ENCODE measurements around the gene TSHR.
"Not testable (repeated sequence)": the region's sequence is repeated elsewhere in the genome, so short reads cannot be mapped to it uniquely, and the experiment has no call there.

Gene TSHR

DNA sequence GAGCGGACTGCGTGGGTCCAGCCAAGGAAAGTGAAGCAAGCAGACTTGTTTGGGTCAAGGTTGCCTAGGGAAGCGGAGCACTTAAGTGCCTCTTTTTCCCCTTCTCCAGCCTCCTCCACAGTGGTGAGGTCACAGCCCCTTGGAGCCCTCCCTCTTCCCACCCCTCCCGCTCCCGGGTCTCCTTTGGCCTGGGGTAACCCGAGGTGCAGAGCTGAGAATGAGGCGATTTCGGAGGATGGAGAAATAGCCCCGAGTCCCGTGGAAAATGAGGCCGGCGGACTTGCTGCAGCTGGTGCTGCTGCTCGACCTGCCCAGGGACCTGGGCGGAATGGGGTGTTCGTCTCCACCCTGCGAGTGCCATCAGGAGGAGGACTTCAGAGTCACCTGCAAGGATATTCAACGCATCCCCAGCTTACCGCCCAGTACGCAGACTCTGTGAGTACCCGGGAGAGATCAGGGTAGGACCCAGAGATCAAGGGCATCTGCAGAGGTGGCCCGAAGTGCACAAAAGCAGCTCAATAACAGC lies at the start of gene TSHR:
TSS of gene TSHR (plus strand) at position 206 of the 526 bp plus-strand sequence. CDS start at position 266, 60 bp downstream.
- no peak for DNase-seq (ENCODE audit: low spot score)

DNA sequence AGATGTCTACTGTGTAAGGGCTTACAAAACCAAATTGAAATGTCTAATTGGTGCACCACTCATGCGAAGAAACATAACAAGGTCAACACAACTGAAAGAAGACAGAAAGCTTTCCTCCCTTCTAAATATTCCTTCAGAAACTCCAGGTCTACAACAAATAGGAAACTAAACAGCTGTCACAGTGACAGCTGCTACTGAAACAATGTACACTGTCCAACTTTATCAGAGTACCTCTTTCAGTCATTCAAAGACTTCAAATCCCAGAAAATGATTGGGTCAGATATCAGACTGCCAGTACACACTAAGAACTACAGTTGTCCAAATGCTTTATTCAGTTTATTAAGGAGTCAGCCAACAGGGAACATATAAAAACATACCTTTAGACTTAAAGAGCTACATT lies 49.1 kb upstream of the TSHR start:
- no peak for DNase-seq (ENCODE audit: low spot score)

DNA sequence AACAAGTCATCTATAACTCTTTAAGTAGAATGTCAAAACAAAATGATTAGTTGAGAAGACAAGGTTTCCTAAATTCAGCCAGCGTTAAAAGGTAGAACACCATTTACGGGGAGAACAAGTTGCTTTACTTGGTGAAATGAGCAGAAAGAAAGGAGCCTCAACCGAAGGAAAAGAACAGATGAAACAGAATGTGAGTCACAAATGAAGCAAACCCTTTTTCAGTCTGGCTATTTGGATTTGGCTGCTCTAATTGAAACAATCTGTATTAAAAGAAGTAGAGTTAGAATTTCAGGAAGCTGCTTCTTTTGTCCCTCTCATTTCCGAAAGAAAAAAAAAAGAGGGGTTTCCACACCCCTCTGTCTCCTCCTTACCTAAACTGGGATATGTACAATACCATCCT lies 48.5 kb upstream of the TSHR start:
- DNase-seq (ENCODE audit: low spot score): no peak

DNA sequence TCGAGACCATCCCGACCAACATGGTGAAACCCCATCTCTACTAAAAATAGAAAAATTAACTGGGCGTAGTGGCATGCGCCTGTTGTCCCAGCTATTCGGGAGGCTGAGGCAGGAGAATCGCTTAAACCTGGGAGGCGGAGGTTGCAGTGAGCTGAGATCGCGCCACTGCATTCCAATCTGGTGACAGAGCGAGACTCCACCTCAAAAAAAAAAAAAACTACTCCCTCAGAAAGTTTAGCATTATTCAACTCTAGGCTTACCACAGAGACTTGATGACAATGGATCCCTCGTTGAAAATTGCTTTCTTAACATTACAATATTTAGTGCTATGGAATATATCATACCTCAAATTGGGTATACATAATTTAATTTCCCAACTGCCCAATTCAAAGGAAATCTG lies 43.4 kb upstream of the TSHR start:
- DNase-seq (ENCODE audit: low spot score): not testable (repeated sequence)

GRCh38 chr14:80919622-80920021 lies 35.8 kb upstream of the TSHR start:
- no peak for DNase-seq (ENCODE audit: low spot score)

DNA sequence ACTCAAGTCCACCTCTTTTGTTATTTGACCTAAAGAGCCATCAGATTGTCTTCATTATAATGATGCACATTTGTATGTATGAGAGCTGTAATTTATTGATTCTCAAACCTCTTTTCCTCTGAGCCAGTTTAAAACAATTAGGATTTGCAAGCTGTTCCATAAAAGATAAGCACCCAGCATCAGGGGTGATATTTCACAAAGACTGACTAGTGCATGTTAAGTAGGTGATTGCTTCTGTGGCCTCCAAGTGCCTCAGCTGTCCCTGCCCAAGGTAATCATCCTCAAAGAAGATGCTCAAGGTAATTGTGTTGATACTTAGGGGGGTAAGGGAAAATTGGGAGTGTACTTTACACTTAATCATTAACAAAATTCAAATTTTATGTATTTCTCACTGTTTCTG lies 32.1 kb upstream of the TSHR start:
- DNase-seq (ENCODE audit: low spot score): no peak

- DNase-seq (ENCODE audit: low spot score): no peak
Observed at GRCh38 chr14:80924365-80925103, 30.9 kb upstream of the TSHR start.

GRCh38 chr14:80926397-80927082 lies 28.9 kb upstream of the TSHR start:
- DNase-seq (ENCODE audit: low spot score): no peak

GRCh38 chr14:80927083-80927989 lies 28.1 kb upstream of the TSHR start:
- no peak for DNase-seq (ENCODE audit: low spot score)

DNA sequence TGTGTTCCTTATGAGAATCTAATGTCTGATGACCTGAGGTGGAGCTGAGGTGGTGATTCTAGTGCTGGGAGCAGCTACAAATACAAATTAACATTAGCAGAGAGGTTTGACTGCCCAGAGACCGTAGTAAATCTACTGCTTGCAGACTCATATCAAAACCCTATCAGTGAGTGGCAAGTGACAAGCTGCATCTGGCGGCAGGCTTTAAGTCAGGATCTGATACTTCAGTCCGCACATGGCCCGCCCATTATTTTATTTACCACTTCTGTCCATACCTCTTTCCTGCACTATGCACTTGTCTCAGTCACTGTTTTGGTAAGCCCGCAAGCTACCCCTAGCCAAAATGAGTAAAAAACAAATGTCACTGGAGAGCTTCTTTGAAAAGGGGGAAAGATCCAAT lies 25.3 kb upstream of the TSHR start:
- DNase-seq (ENCODE audit: low spot score): no peak

DNA sequence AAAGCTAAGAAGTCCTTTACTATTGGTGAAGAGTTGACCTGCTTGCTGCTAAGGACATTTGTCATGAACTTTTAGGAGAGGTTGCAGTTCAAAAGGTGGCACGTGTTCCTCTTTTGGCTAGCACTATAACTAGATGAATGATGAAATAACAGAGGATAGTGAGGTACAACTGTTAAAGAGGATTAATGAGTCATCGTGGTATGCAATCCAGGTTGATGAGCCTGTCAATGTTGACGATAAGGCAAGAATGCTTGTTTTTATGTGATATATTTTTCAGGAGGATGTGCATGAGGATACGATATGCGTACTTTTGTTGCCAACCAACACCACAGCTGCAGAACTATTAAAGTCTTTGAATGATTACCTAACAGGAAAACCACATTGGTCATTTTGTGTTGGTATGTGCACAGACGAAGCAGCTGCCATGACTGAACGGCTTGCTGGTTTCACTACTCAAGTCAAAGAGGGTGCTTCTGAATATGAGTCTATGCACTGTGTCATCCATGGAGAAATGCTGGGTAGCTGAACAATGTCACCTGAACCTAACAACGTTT lies 24.5 kb upstream of the TSHR start:
- no peak for DNase-seq (ENCODE audit: low spot score)

DNA sequence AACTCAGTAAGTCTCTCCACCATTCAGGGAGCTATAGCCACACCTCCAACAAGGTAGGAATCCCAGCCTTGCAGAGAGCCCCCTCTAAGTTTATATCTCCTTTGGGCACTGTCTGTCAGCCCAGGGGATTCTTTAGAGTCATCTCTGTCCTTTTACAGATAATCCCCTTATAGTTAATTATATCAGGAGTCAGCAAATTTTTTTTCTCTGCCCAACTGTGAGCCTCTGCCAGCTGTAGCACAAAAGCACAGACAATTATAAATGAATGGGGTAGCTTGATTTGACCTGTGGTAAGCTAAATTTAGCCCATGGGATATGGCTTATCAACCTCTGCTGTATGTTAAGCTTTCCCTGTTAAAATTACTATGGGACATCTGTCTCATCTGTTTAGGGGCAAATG lies 22.1 kb upstream of the TSHR start:
- DNase-seq (ENCODE audit: low spot score): no peak

GRCh38 chr14:80933686-80934085 lies 21.7 kb upstream of the TSHR start:
- DNase-seq (ENCODE audit: low spot score): no peak

GRCh38 chr14:80940146-80940545 lies 15.3 kb upstream of the TSHR start:
- DNase-seq (ENCODE audit: low spot score): no peak

- DNase-seq (ENCODE audit: low spot score): peak; percentile 99
Observed at GRCh38 chr14:80941241-80942185, 13.9 kb upstream of the TSHR start, which contains the start of gene CEP128. Gene CEP128 (minus strand): TSS chr14:80941738.

DNA sequence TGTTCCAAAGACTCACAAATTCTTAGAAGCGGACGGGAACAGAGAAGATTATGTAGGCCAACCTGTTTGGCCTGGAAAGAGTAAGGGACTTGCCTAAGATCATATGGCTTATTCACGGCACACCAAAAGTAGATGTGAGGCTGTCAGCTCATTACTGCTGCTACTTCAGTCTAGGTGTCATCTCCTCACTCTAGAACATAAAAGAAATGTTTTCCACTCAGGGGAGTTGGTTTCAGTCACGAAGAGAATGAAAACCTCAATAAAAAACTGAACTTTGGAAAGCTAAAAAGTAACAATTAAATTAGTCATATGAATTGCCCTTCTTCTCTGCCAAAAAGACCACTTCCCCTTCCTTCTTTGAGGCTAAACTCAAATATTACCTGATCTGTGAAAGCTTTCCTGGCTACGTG lies 13.2 kb upstream of the TSHR start:
- DNase-seq (ENCODE audit: low spot score): no peak

- no peak for DNase-seq (ENCODE audit: low spot score)
Observed at GRCh38 chr14:80944861-80945617, 10.4 kb upstream of the TSHR start.

GRCh38 chr14:80946187-80946586 lies 9.2 kb upstream of the TSHR start:
- DNase-seq (ENCODE audit: low spot score): no peak

- no peak for DNase-seq (ENCODE audit: low spot score)
Observed at GRCh38 chr14:80946797-80947196, 8.6 kb upstream of the TSHR start.

GRCh38 chr14:80948291-80948690 lies 7.1 kb upstream of the TSHR start:
- DNase-seq (ENCODE audit: low spot score): no peak

Data from pons (tissue), 1 donor.